KMS-11 (cell line): ENCODE data around the gene C2orf92.
"Not testable (repeated sequence)": the region's sequence is repeated elsewhere in the genome, so short reads cannot be mapped to it uniquely, and the experiment has no call there.

ENCODE experiments used
- H2AFZ ChIP-seq: fragments of 200-600 bp; sonication (generic); 2 replicates; pipeline ENCODE4 v1.6.1; 2016; ENCODE audit warnings: antibody characterized with exemption, mixed run types, low read depth
- H3K27ac ChIP-seq: fragments of 200-600 bp; sonication (generic); 2 replicates; pipeline ENCODE4 v1.6.1; 2016; ENCODE audit warnings: mild to moderate bottlenecking, mixed run types
- H3K27me3 ChIP-seq: fragments of 200-600 bp; sonication (generic); 2 replicates; pipeline ENCODE4 v1.6.1; 2017; ENCODE audit warnings: mild to moderate bottlenecking, low read depth, mixed run types, moderate library complexity; ENCODE audit not compliant: insufficient read depth
- H3K36me3 ChIP-seq: fragments of 200-600 bp; sonication (generic); 2 replicates; pipeline ENCODE4 v1.6.1; 2017; ENCODE audit warnings: mild to moderate bottlenecking, mixed run types; ENCODE audit not compliant: insufficient read depth
- H3K4me1 ChIP-seq: fragments of 200-600 bp; sonication (generic); 2 replicates; pipeline ENCODE4 v1.6.1; 2016; ENCODE audit warnings: mild to moderate bottlenecking, low read depth, mixed run types; ENCODE audit not compliant: poor library complexity, severe bottlenecking
- H3K4me2 ChIP-seq: fragments of 200-600 bp; sonication (generic); 2 replicates; pipeline ENCODE4 v1.7.0; 2016; ENCODE audit warnings: mild to moderate bottlenecking, mixed run types
- H3K4me3 ChIP-seq: fragments of 200-600 bp; sonication (generic); IDR thresholded peaks from 2 replicates; pipeline ENCODE4 v1.6.1; 2017; ENCODE audit warnings: low read depth, low read length, mixed read lengths; ENCODE audit not compliant: insufficient read depth
- H3K79me2 ChIP-seq: fragments of 200-600 bp; sonication (generic); 2 replicates; pipeline ENCODE4 v1.6.1; 2016; ENCODE audit warnings: low read depth, mixed run types; ENCODE audit not compliant: insufficient read depth
- H3K9ac ChIP-seq: fragments of 200-600 bp; sonication (generic); 2 replicates; pipeline ENCODE4 v1.6.1; 2016; ENCODE audit warnings: mild to moderate bottlenecking, mixed run types
- H4K20me1 ChIP-seq: fragments of 200-600 bp; sonication (generic); 2 replicates; pipeline ENCODE4 v1.6.1; 2016; ENCODE audit warnings: mild to moderate bottlenecking, mixed run types; ENCODE audit not compliant: insufficient read depth
- CTCF ChIP-seq: fragments of 200-600 bp; sonication (generic); conservative IDR thresholded peaks from 2 replicates; pipeline ENCODE4 v1.6.1; 2017; ENCODE audit warnings: low read depth, mild to moderate bottlenecking, antibody characterized with exemption, low read length, moderate library complexity, mixed read lengths

C2orf92 gene

GRCh38 chr2:97663962-97664635 is 5.4 kb upstream of the C2orf92 start, which contains the start of gene ACTR1B:
TSS of gene ACTR1B (minus strand) at chr2:97664044. CDS start at chr2:97663890, 154 bp downstream.
- Histone ChIP-seq H3K4me1 (peaks cover 12% of the 10 kb centered on the region), H3K27me3 (no peaks in the 10 kb centered on the region), H4K20me1 (no peaks in the 10 kb centered on the region), H2AFZ (peak within 1 kb of the TSS; percentile 77), H3K36me3 (no peaks in the 10 kb centered on the region), H3K79me2 (peaks cover 26% of the 10 kb centered on the region; the same call in 1 of the 2 replicates), H3K4me2 (peak within 1 kb of the TSS; percentile 67), H3K4me3 (peak within 1 kb of the TSS; percentile 86), H3K27ac (peak within 1 kb of the TSS; percentile 99), H3K9ac (peak within 1 kb of the TSS; percentile 99)
- TF ChIP-seq CTCF: peak; percentile 73

- Histone ChIP-seq H3K79me2 (peaks cover 26% of the 10 kb centered on the region; the same call in 1 of the 2 replicates), H3K27ac (peak overlapping the region; percentile 99), H4K20me1 (no peaks in the 10 kb centered on the region), H3K4me2 (peak overlapping the region; percentile 67), H3K4me3 (peak overlapping the region; percentile 58), H3K27me3 (no peaks in the 10 kb centered on the region), H3K4me1 (peaks cover 12% of the 10 kb centered on the region), H3K9ac (peak overlapping the region; percentile 99), H3K36me3 (no peaks in the 10 kb centered on the region), H2AFZ (peak overlapping the region; percentile 77)
- 0 out of 2 replicates have a peak, but pooled peaks have one; percentile 22 for TF ChIP-seq CTCF
These were observed 4.9 kb upstream of the C2orf92 start for GRCh38 chr2:97664636-97664970.

- Histone ChIP-seq H4K20me1 (no peaks in the 10 kb centered on the region), H3K36me3 (no peaks in the 10 kb centered on the region), H3K79me2 (no peaks in the 10 kb centered on the region), H3K4me2 (no peak overlapping the region), H3K9ac (no peak overlapping the region), H2AFZ (no peak overlapping the region), H3K4me1 (no peaks in the 10 kb centered on the region), H3K4me3 (no peak overlapping the region), H3K27me3 (no peaks in the 10 kb centered on the region), H3K27ac (no peak overlapping the region)
- TF ChIP-seq CTCF: no peak
These were observed 958 bp downstream of the C2orf92 start for GRCh38 chr2:97670471-97670870.

- H3K4me3 ChIP-seq: no peak overlapping the region
- H2AFZ ChIP-seq: no peak overlapping the region
- H3K4me1 ChIP-seq: no peaks in the 10 kb centered on the region
- H3K79me2 ChIP-seq: no peaks in the 10 kb centered on the region
- no peaks in the 10 kb centered on the region for H3K36me3 ChIP-seq
- H3K9ac ChIP-seq: no peak overlapping the region
- H3K27me3 ChIP-seq: no peaks in the 10 kb centered on the region
- no peaks in the 10 kb centered on the region for H4K20me1 ChIP-seq
- no peak for TF ChIP-seq CTCF
- no peak overlapping the region for H3K4me2 ChIP-seq
- H3K27ac ChIP-seq: no peak overlapping the region
These were observed 2.0 kb downstream of the C2orf92 start for GRCh38 chr2:97671526-97671925.

GRCh38 chr2:97672606-97673140 is 3.2 kb downstream of the C2orf92 start:
- not testable (repeated sequence) for H3K79me2 ChIP-seq, H2AFZ ChIP-seq, H3K9ac ChIP-seq, H3K27ac ChIP-seq, H3K4me3 ChIP-seq, H3K4me2 ChIP-seq, H3K4me1 ChIP-seq, H4K20me1 ChIP-seq, H3K27me3 ChIP-seq, H3K36me3 ChIP-seq
